ENCODE data around the gene CAPN12. TPM values are rescaled to one million over a fixed set of nuclear protein-coding genes. Genes with fewer than 3 reads are reported as not detected.
A peak's percentile ranks its signal among the peaks of the same experiment; 100 is the strongest.

The CAPN12 gene
- total and polyA plus RNA-seq, 4 donors: 3.8 to 28.7 (median 8.8) TPM

DNA sequence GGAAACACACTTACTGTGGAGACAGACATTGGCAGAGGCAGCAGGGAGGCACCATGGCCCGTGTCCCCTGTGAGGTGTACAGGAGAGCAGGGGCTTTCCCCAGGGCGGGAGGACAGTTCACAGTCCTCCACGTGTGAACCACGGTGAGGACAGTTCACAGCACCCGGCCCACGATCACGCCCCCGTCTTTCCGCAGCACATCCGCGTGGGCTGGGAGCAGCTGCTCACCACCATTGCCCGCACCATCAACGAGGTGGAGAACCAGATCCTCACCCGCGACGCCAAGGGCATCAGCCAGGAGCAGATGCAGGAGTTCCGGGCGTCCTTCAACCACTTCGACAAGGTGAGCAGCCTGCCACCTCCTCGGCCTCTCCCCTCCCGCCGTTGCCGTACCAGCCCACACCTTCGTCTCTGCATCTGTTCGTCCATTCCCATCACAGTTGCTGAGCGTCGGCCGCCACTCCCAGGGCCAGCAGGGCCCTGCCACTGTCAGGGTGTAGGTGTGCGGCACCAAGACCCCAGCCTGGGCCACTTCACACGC lies 17.4 kb downstream of the CAPN12 start:
- TF ChIP-seq RXRA (IDR thresholded peaks at IDR 0.05) (peak in 1 of 2 donors; percentile 10), SP1 (IDR thresholded peaks at IDR 0.05) (no peak)

DNA sequence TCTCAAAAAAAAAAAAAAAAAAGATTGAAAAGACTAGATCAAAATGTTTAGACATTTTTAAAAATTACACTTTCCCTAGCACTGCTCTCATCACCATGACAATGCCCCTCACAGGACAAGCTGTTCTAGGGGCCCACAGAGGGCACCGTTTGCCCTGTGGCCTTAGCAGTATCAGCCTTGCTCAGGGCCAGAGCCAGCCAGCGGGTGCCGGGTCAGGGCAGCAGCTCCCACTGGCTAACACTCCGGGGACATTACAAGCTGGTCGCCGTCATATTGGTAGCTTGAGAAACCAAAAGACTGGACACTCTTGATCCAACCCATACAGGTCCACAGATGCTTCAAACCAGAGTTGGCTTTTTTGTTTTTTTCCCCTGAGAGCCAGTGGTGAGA lies 18.0 kb downstream of the CAPN12 start:
- Histone ChIP-seq H3K9me3 (ENCODE audit: control insufficient read depth in 4 of 4, low read length in 3 of 4) (no peaks in the 10 kb centered on the region), H3K4me1 (ENCODE audit: control insufficient read depth in 4 of 4, insufficient read depth in 4 of 4, low read length in 3 of 4) (peaks cover 1 to 36% (median 16%) of the 10 kb centered on the region in 4 donors), H3K36me3 (ENCODE audit: control insufficient read depth in 4 of 4, insufficient read depth in 3 of 4, low read depth in 1 of 4, low read length in 3 of 4) (peaks cover 20 to 63% (median 36%) of the 10 kb centered on the region in 4 donors), H3K27me3 (ENCODE audit: control insufficient read depth in 4 of 4, insufficient read depth in 4 of 4, low read length in 3 of 4) (no peaks in the 10 kb centered on the region), H3K27ac (ENCODE audit: low read depth in 1 of 2, low read length in 2 of 2) (peak overlapping the region; percentile 41 to 53), H3K9ac (ENCODE audit: low read depth in 1 of 2, low read length in 2 of 2) (peak overlapping the region in 1 of 2 donors; percentile 28), H3K4me3 (ENCODE audit: low read depth in 1 of 3, low read length in 3 of 3) (no peak overlapping the region)
- TF ChIP-seq, protein P1, sequence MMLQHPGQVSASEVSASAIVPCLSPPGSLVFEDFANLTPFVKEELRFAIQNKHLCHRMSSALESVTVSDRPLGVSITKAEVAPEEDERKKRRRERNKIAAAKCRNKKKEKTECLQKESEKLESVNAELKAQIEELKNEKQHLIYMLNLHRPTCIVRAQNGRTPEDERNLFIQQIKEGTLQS (IDR thresholded peaks at IDR 0.05): no peak
- peak in 1 of 2 donors; percentile 15 for TF ChIP-seq RAD21 (IDR thresholded peaks at IDR 0.05)
- TF ChIP-seq GABPA (IDR thresholded peaks at IDR 0.05 in 1 of 2, conservative IDR thresholded peaks at IDR 0.05 in 1 of 2): no peak
- no peak for TF ChIP-seq YY1 (IDR thresholded peaks at IDR 0.05)
- TF ChIP-seq NR2F2 (IDR thresholded peaks at IDR 0.05): peak; percentile 9
- no peak for TF ChIP-seq HNF4G (IDR thresholded peaks at IDR 0.05)
- no peak for DNase-seq (ENCODE audit: low spot score)
- WGBS: 43% methylated on average over 6 of the region's 6 CpGs

More for the DNA sequence above, 17.4 kb downstream of the CAPN12 start:
- H3K36me3 ChIP-seq (ENCODE audit: control insufficient read depth in 4 of 4, insufficient read depth in 3 of 4, low read depth in 1 of 4, low read length in 3 of 4): peaks cover 20 to 59% (median 32%) of the 10 kb centered on the region in 4 donors
- H3K4me3 ChIP-seq (ENCODE audit: low read depth in 1 of 3, low read length in 3 of 3): no peak overlapping the region
- WGBS: 65% methylated on average over 30 of the region's 30 CpGs
- H3K27me3 ChIP-seq (ENCODE audit: control insufficient read depth in 4 of 4, insufficient read depth in 4 of 4, low read length in 3 of 4): no peaks in the 10 kb centered on the region
- H3K27ac ChIP-seq (ENCODE audit: low read depth in 1 of 2, low read length in 2 of 2): peak overlapping the region; percentile 4 to 41
- DNase-seq (ENCODE audit: low spot score): no peak
- no peak overlapping the region for H3K9ac ChIP-seq (ENCODE audit: low read depth in 1 of 2, low read length in 2 of 2)
- H3K4me1 ChIP-seq (ENCODE audit: control insufficient read depth in 4 of 4, insufficient read depth in 4 of 4, low read length in 3 of 4): peaks cover 1 to 42% (median 21%) of the 10 kb centered on the region in 4 donors
- H3K9me3 ChIP-seq (ENCODE audit: control insufficient read depth in 4 of 4, low read length in 3 of 4): no peaks in the 10 kb centered on the region

- Histone ChIP-seq H3K9ac (ENCODE audit: low read depth in 1 of 2, low read length in 2 of 2) (no peak overlapping the region), H3K4me1 (ENCODE audit: control insufficient read depth in 4 of 4, insufficient read depth in 4 of 4, low read length in 3 of 4) (peaks cover 1 to 32% (median 11%) of the 10 kb centered on the region in 4 donors), H3K4me3 (ENCODE audit: low read depth in 1 of 3, low read length in 3 of 3) (no peak overlapping the region), H3K9me3 (ENCODE audit: control insufficient read depth in 4 of 4, low read length in 3 of 4) (no peaks in the 10 kb centered on the region), H3K36me3 (ENCODE audit: control insufficient read depth in 4 of 4, insufficient read depth in 3 of 4, low read depth in 1 of 4, low read length in 3 of 4) (peaks cover 20 to 68% (median 39%) of the 10 kb centered on the region in 4 donors), H3K27me3 (ENCODE audit: control insufficient read depth in 4 of 4, insufficient read depth in 4 of 4, low read length in 3 of 4) (no peaks in the 10 kb centered on the region), H3K27ac (ENCODE audit: low read depth in 1 of 2, low read length in 2 of 2) (peak overlapping the region; percentile 41 to 53)
- no peak for DNase-seq (ENCODE audit: low spot score)
- TF ChIP-seq SP1 (IDR thresholded peaks at IDR 0.05): no peak
- TF ChIP-seq, protein P2, sequence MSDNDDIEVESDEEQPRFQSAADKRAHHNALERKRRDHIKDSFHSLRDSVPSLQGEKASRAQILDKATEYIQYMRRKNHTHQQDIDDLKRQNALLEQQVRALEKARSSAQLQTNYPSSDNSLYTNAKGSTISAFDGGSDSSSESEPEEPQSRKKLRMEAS (IDR thresholded peaks at IDR 0.05): no peak
- no peak for TF ChIP-seq FOXA2 (IDR thresholded peaks at IDR 0.05)
- no peak for TF ChIP-seq EGR1 (IDR thresholded peaks at IDR 0.05; ENCODE audit: low read depth in 2 of 2)
- TF ChIP-seq NR2F2 (IDR thresholded peaks at IDR 0.05): no peak
- TF ChIP-seq, protein P3, sequence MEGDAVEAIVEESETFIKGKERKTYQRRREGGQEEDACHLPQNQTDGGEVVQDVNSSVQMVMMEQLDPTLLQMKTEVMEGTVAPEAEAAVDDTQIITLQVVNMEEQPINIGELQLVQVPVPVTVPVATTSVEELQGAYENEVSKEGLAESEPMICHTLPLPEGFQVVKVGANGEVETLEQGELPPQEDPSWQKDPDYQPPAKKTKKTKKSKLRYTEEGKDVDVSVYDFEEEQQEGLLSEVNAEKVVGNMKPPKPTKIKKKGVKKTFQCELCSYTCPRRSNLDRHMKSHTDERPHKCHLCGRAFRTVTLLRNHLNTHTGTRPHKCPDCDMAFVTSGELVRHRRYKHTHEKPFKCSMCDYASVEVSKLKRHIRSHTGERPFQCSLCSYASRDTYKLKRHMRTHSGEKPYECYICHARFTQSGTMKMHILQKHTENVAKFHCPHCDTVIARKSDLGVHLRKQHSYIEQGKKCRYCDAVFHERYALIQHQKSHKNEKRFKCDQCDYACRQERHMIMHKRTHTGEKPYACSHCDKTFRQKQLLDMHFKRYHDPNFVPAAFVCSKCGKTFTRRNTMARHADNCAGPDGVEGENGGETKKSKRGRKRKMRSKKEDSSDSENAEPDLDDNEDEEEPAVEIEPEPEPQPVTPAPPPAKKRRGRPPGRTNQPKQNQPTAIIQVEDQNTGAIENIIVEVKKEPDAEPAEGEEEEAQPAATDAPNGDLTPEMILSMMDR (IDR thresholded peaks at IDR 0.05; ENCODE audit: low read depth, low read length, missing input control): no peak
- no peak for TF ChIP-seq TAF1 (conservative IDR thresholded peaks at IDR 0.05)
- TF ChIP-seq, protein P1 (IDR thresholded peaks at IDR 0.05): no peak
- WGBS: 89% methylated on average over 21 of the region's 21 CpGs
Observed at GRCh38 chr19:38725469-38726283, 18.6 kb downstream of the CAPN12 start.
